SKM-1 (cell line): ENCODE measurements around the gene CENPA.
A peak's percentile ranks its signal among the peaks of the same experiment; 100 is the strongest.

Experiments
- DNase-seq: peaks from one replicate; lab custom pipeline; 2025; ENCODE audit not compliant: unreplicated experiment; lab: John Stamatoyannopoulos, UW

CENPA gene

GRCh38 chr2:26840937-26841610 lies 55.2 kb downstream of the CENPA start:
- DNase-seq: peak; percentile 22

- no peak for DNase-seq
Measured at GRCh38 chr2:26843041-26843440, 57.2 kb downstream of the CENPA start.
